Mesendoderm (in vitro differentiated cells): ENCODE data around the gene GLCE.

Source experiments
- DNase-seq: peaks from one replicate; pipeline ENCODE4 v3.0.0; 2013
- H2AK5ac ChIP-seq: 2 replicates; pipeline ENCODE4 v1.6.1; 2013; ENCODE audit warnings: low read length, inconsistent platforms
- H2BK120ac ChIP-seq: 2 replicates; pipeline ENCODE4 v1.6.1; 2013; ENCODE audit warnings: low read depth, mild to moderate bottlenecking, low read length, moderate library complexity, mixed read lengths
- H2BK15ac ChIP-seq: replicated peaks from 2 replicates; pipeline ENCODE4 v1.6.1; 2013; ENCODE audit warnings: low read depth, mild to moderate bottlenecking, moderate library complexity
- H2BK5ac ChIP-seq: 2 replicates; pipeline ENCODE4 v1.6.1; 2013; ENCODE audit warnings: low read length, inconsistent platforms
- H3K18ac ChIP-seq: 2 replicates; pipeline ENCODE4 v1.6.1; 2013; ENCODE audit warnings: mild to moderate bottlenecking, low read length, mixed read lengths
- H3K23ac ChIP-seq: one replicate; pipeline ENCODE4 v1.6.1; 2013; ENCODE audit warnings: low read length
- H3K27ac ChIP-seq: 2 replicates; pipeline ENCODE4 v1.5.1; 2013; ENCODE audit warnings: low read depth, mild to moderate bottlenecking, inconsistent platforms, low read length, moderate library complexity
- H3K27me3 ChIP-seq: 2 replicates; pipeline ENCODE4 v1.6.1; 2013; ENCODE audit warnings: low read length, control low read depth, mild to moderate bottlenecking, inconsistent platforms; ENCODE audit not compliant: insufficient read depth, poor library complexity
- H3K36me3 ChIP-seq: 2 replicates; pipeline ENCODE4 v1.6.1; 2013; ENCODE audit warnings: low read length, inconsistent platforms; ENCODE audit not compliant: control insufficient read depth, insufficient read depth
- H3K4ac ChIP-seq: one replicate; pipeline ENCODE4 v1.6.1; 2013; ENCODE audit warnings: low read depth, mild to moderate bottlenecking, low read length, moderate library complexity
- H3K4me1 ChIP-seq: 2 replicates; pipeline ENCODE4 v1.6.1; 2013; ENCODE audit warnings: low read depth, low read length, inconsistent platforms; ENCODE audit not compliant: control insufficient read depth
- H3K4me2 ChIP-seq: 2 replicates; pipeline ENCODE4 v1.6.1; 2013; ENCODE audit warnings: low read length
- H3K4me3 ChIP-seq: 2 replicates; pipeline ENCODE4 v1.5.1; 2013; ENCODE audit warnings: mild to moderate bottlenecking, low read length
- H3K56ac ChIP-seq: one replicate; pipeline ENCODE4 v1.6.1; 2013; ENCODE audit warnings: low read length
- H3K79me1 ChIP-seq: 2 replicates; pipeline ENCODE4 v1.6.1; 2013; ENCODE audit warnings: low read length, inconsistent platforms
- H3K79me2 ChIP-seq: 2 replicates; pipeline ENCODE4 v1.6.1; 2013; ENCODE audit warnings: mild to moderate bottlenecking, low read length; ENCODE audit not compliant: control insufficient read depth, insufficient read depth
- H3K9ac ChIP-seq: 2 replicates; pipeline ENCODE4 v1.6.1; 2013; ENCODE audit warnings: low read length, inconsistent platforms
- H4K5ac ChIP-seq: one replicate; pipeline ENCODE4 v1.6.1; 2013; ENCODE audit warnings: low read length
- H4K8ac ChIP-seq: one replicate; pipeline ENCODE4 v1.6.1; 2013; ENCODE audit warnings: low read depth, mild to moderate bottlenecking, control low read depth, low read length, moderate library complexity
- WGBS: extraction: QIAGEN DNeasy Blood & Tissue Kit; methylation state at CpG from one replicate; pipeline ENCODE4 v1.1.7; 2013; ENCODE audit warnings: low lambda C conversion rate, missing lambda C conversion rate; ENCODE audit not compliant: insufficient coverage; ENCODE audit errors: extremely low coverage; 5-methylcytosine and 5-hydroxymethylcytosine counted together

GLCE gene

DNA sequence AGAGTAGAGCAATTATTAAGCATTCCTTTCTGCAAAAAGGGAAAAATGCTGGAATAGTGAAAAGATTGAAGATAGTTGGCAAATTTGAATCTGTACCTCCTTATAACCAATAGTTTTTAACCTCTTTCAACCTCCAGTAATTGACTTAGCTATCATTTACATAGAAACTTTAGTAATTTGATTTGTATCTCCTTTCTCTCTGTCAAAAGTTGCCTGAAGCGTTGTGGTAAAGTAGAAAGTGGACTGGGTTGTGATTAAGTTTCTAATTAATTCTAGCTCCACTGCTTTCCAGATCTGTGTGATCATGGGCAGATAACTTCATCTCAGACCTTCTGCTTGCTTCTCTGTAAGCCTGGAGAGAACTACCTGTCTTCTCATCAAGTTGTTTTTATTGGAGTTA, 24.8 kb downstream of the GLCE start:
- no peaks in the 10 kb centered on the region for H3K36me3 ChIP-seq
- H3K18ac ChIP-seq = no peak overlapping the region
- H2BK15ac ChIP-seq = no peak overlapping the region
- H3K4ac ChIP-seq = no peak overlapping the region
- no peak overlapping the region for H4K5ac ChIP-seq
- no peak overlapping the region for H3K27ac ChIP-seq
- H3K4me1 ChIP-seq = no peaks in the 10 kb centered on the region
- no peaks in the 10 kb centered on the region for H3K79me2 ChIP-seq
- H3K4me3 ChIP-seq = no peak overlapping the region
- H3K23ac ChIP-seq = no peak overlapping the region
- no CpG with 5 or more reads among the region's 1 CpG for WGBS
- no peak overlapping the region for H2BK5ac ChIP-seq
- no peak overlapping the region for H2AK5ac ChIP-seq
- H3K27me3 ChIP-seq = no peaks in the 10 kb centered on the region
- no peak overlapping the region for H3K56ac ChIP-seq
- no peak overlapping the region for H3K9ac ChIP-seq
- H4K8ac ChIP-seq = no peak overlapping the region
- no peak overlapping the region for H2BK120ac ChIP-seq
- no peaks in the 10 kb centered on the region for H3K79me1 ChIP-seq
- no peak overlapping the region for H3K4me2 ChIP-seq
- DNase-seq = no peak

DNA sequence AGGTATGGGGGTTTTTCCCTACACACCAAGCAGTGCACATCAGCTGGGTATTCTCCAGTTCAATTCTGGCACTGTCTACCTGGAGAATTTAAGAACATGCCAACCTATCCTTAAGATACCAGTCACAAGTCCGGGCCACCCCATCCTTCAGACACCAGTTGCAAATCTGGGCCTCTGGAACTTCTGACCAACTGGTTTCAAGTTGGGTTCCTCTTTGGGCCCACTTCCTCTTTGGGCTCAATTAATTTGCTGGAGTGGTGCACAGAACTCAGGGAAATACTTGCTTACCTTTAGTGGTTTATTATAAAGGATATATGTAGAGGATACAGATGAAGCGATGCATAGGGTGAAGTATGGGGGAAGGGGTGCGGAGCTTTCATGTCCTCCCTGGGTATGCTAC, 25.3 kb downstream of the GLCE start:
- no peaks in the 10 kb centered on the region for H3K36me3 ChIP-seq
- no peak overlapping the region for H2BK5ac ChIP-seq
- no peak overlapping the region for H3K23ac ChIP-seq
- no peak overlapping the region for H2BK15ac ChIP-seq
- no peak overlapping the region for H3K4me2 ChIP-seq
- no peak overlapping the region for H3K18ac ChIP-seq
- H3K27me3 ChIP-seq = no peaks in the 10 kb centered on the region
- no peaks in the 10 kb centered on the region for H3K4me1 ChIP-seq
- no peak overlapping the region for H3K4ac ChIP-seq
- no peak for DNase-seq
- H3K79me2 ChIP-seq = no peaks in the 10 kb centered on the region
- no peak overlapping the region for H2AK5ac ChIP-seq
- no peak overlapping the region for H3K4me3 ChIP-seq
- whole genome bisulfite sequencing = no CpG with 5 or more reads among the region's 3 CpGs
- no peak overlapping the region for H4K8ac ChIP-seq
- no peak overlapping the region for H2BK120ac ChIP-seq
- H3K27ac ChIP-seq = no peak overlapping the region
- H4K5ac ChIP-seq = no peak overlapping the region
- H3K56ac ChIP-seq = no peak overlapping the region
- H3K79me1 ChIP-seq = no peaks in the 10 kb centered on the region
- H3K9ac ChIP-seq = no peak overlapping the region

DNA sequence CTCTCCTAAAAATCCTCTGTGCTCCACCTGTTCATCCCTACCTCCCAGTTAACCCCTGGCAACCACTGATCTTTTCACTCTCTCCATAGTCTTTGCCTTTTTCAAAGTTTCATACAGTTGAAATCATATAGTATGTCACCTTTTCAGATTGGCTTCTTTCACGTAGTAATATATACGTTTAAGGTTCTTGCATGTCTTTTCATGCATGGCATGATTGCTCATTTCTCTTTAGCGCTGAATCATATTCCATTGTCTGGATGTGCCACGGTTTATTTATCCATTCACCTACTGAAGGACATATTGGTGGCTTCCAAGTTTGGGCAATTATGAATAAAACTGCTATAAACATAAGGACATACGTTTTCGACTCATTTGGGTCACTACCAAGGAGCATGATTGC, 28.7 kb downstream of the GLCE start:
- Histone ChIP-seq H3K4ac (no peak overlapping the region), H3K18ac (no peak overlapping the region), H3K56ac (no peak overlapping the region), H2BK5ac (no peak overlapping the region), H2AK5ac (no peak overlapping the region), H3K79me1 (peaks cover 1% of the 10 kb centered on the region), H3K4me2 (no peak overlapping the region), H3K4me1 (peaks cover 2% of the 10 kb centered on the region), H2BK120ac (no peak overlapping the region), H4K5ac (no peak overlapping the region), H3K27me3 (no peaks in the 10 kb centered on the region), H2BK15ac (no peak overlapping the region), H3K79me2 (no peaks in the 10 kb centered on the region), H3K36me3 (no peaks in the 10 kb centered on the region), H4K8ac (no peak overlapping the region), H3K9ac (no peak overlapping the region), H3K27ac (no peak overlapping the region), H3K4me3 (no peak overlapping the region), H3K23ac (no peak overlapping the region)
- no peak for DNase-seq
- no CpG with 5 or more reads among the region's 6 CpGs for WGBS

DNA sequence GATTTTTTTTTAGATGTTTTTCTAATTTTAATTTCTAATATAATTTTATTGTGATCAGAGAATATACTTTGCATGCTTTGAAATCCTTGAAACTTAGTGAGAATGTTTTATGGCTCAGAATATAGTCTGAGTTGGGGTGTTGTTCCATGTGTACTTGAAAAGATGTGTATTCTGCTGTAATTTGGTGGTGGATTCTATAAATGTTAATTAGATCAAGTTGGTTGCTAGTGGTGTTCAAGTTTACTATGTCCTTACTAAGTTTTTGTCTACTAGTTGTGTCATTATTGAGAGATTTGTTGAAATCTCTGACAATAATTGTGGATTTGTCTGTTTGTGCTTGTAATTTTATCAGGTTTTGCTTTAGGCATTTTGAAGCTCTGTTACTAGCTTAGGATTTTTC, 29.7 kb downstream of the GLCE start:
- Histone ChIP-seq H2BK120ac (no peak overlapping the region), H3K79me2 (no peaks in the 10 kb centered on the region), H4K5ac (no peak overlapping the region), H3K9ac (no peak overlapping the region), H3K4me1 (peaks cover 2% of the 10 kb centered on the region), H3K79me1 (peaks cover 1% of the 10 kb centered on the region), H2BK5ac (no peak overlapping the region), H3K18ac (no peak overlapping the region), H3K4ac (no peak overlapping the region), H3K27ac (no peak overlapping the region), H3K23ac (no peak overlapping the region), H3K4me2 (no peak overlapping the region), H3K4me3 (no peak overlapping the region), H4K8ac (no peak overlapping the region), H2BK15ac (no peak overlapping the region), H3K27me3 (no peaks in the 10 kb centered on the region), H3K36me3 (no peaks in the 10 kb centered on the region), H2AK5ac (no peak overlapping the region), H3K56ac (no peak overlapping the region)
- DNase-seq = no peak

DNA sequence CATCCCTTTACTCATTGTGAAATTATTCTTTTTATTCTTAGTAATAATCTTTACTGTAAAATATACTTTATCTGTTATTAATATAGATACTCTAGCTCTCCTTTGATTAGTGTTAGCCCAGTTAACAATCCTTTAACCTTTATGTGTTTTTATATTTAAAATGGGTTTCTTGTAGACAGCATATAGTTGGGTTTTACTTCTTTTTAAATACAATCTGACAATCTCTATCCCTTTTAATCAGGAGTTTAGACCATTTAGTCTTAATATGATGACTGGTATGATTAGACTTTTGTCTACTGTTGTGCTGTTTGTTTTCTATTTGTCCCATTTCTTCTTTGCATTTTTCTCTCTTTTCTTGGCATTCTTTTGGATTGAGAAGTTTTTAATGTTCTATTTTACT, 30.1 kb downstream of the GLCE start:
- Histone ChIP-seq H3K79me2 (no peaks in the 10 kb centered on the region), H3K36me3 (no peaks in the 10 kb centered on the region), H4K8ac (no peak overlapping the region), H2BK15ac (no peak overlapping the region), H3K79me1 (peaks cover 1% of the 10 kb centered on the region), H3K9ac (no peak overlapping the region), H2BK5ac (no peak overlapping the region), H2AK5ac (no peak overlapping the region), H3K4me2 (no peak overlapping the region), H3K4ac (no peak overlapping the region), H3K4me1 (peaks cover 2% of the 10 kb centered on the region), H3K4me3 (no peak overlapping the region), H3K23ac (no peak overlapping the region), H2BK120ac (no peak overlapping the region), H3K27me3 (no peaks in the 10 kb centered on the region), H3K18ac (no peak overlapping the region), H3K27ac (no peak overlapping the region), H3K56ac (no peak overlapping the region), H4K5ac (no peak overlapping the region)
- DNase-seq = no peak

DNA sequence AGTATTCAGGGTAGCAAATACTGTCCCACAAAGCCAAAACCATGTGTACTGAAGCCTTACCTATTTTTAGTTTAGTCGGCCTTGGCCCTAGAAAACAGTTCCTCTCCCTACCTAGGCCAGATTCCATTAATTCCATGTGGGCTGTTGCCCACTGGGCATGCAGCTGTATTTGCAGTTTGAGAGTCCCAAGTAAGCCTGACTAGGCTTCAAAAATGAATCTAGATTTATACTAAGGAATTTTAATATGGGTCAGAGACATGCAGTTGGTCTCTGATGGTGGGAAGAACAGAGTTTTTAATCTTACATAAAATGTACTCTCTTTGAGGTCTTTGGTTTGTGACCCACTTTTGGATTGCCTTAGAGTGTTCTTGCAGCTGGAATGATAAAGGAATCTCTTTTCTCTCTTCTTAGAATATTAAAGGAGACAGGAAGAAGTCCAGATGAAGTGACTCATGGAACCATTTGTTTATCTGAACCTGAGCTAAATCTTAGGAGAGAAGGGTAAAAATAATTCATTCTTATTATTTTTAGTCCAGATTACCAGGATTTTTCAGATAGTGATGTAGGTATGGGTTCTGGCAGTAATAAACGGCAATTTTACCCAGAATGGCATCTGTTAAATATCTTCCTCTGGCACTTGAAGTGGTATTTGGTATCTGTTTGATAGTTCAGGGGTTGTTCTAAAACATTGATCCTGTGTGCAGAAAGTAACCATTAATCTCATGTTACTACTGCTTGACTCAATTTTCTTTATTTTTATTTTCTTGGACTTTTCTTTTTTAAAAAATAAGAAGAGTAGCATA, 33.8 kb downstream of the GLCE start:
- no peak overlapping the region for H3K18ac ChIP-seq
- H3K79me1 ChIP-seq = peaks cover 1% of the 10 kb centered on the region
- H2BK120ac ChIP-seq = no peak overlapping the region
- H3K9ac ChIP-seq = no peak overlapping the region
- no peak overlapping the region for H3K23ac ChIP-seq
- H3K4me3 ChIP-seq = no peak overlapping the region
- no peak overlapping the region for H2BK15ac ChIP-seq
- no peaks in the 10 kb centered on the region for H3K36me3 ChIP-seq
- no peak overlapping the region for H4K8ac ChIP-seq
- no peak overlapping the region for H2BK5ac ChIP-seq
- DNase-seq = peak; percentile 13
- no peak overlapping the region for H3K4ac ChIP-seq
- no peaks in the 10 kb centered on the region for H3K79me2 ChIP-seq
- WGBS = no CpG with 5 or more reads among the region's 2 CpGs
- H2AK5ac ChIP-seq = no peak overlapping the region
- H4K5ac ChIP-seq = no peak overlapping the region
- H3K4me1 ChIP-seq = peaks cover 2% of the 10 kb centered on the region
- H3K4me2 ChIP-seq = no peak overlapping the region
- no peak overlapping the region for H3K27ac ChIP-seq
- H3K56ac ChIP-seq = no peak overlapping the region
- no peaks in the 10 kb centered on the region for H3K27me3 ChIP-seq
